HG03139 (cell line): ENCODE results near the gene LIME1.

Experiments used
- ATAC-seq: cut with Tn5 transposase; IDR thresholded peaks from one replicate; pipeline ENCODE4 v1.9.1; 2021; ENCODE audit not compliant: unreplicated experiment

The LIME1 gene

GRCh38 chr20:63748934-63749270, 12.4 kb downstream of the LIME1 start:
- ATAC-seq: no peak

GRCh38 chr20:63749597-63750508, 13.4 kb downstream of the LIME1 start:
- ATAC-seq: no peak

- no peak for ATAC-seq
Measured at GRCh38 chr20:63750807-63751470, 14.5 kb downstream of the LIME1 start.

GRCh38 chr20:63751471-63752271, 15.2 kb downstream of the LIME1 start:
- ATAC-seq: no peak

GRCh38 chr20:63752411-63753101, 16.1 kb downstream of the LIME1 start:
- ATAC-seq: no peak

GRCh38 chr20:63753381-63753780, 16.9 kb downstream of the LIME1 start:
- no peak for ATAC-seq

- ATAC-seq: no peak
Measured at GRCh38 chr20:63754008-63754407, 17.5 kb downstream of the LIME1 start.

- ATAC-seq: no peak
Measured at GRCh38 chr20:63755933-63756647, 19.6 kb downstream of the LIME1 start.

GRCh38 chr20:63756648-63756991, 20.2 kb downstream of the LIME1 start:
- no peak for ATAC-seq

- ATAC-seq: no peak
Measured at GRCh38 chr20:63758152-63758551, 21.7 kb downstream of the LIME1 start.

GRCh38 chr20:63759377-63759901, 23.0 kb downstream of the LIME1 start:
- ATAC-seq: no peak

- no peak for ATAC-seq
Measured at GRCh38 chr20:63765082-63765873, 28.8 kb downstream of the LIME1 start.

GRCh38 chr20:63765902-63766301, 29.4 kb downstream of the LIME1 start:
- ATAC-seq: no peak

- ATAC-seq: no peak
Measured at GRCh38 chr20:63766695-63767426, 30.4 kb downstream of the LIME1 start.

GRCh38 chr20:63767456-63767855, 31.0 kb downstream of the LIME1 start:
- no peak for ATAC-seq

- ATAC-seq: no peak
Measured at GRCh38 chr20:63767886-63768285, 31.4 kb downstream of the LIME1 start.

- no peak for ATAC-seq
Measured at GRCh38 chr20:63768591-63769515, 32.4 kb downstream of the LIME1 start.
